GM21360 (cell line): ENCODE measurements around the gene DUOX1.

Experiments
- ATAC-seq: cut with Tn5 transposase; IDR thresholded peaks from one replicate; pipeline ENCODE4 v1.9.1; 2021; ENCODE audit warnings: mild to moderate bottlenecking, moderate library complexity; ENCODE audit not compliant: unreplicated experiment

Gene DUOX1

GRCh38 chr15:45105586-45105985, 24.2 kb upstream of the DUOX1 start:
- ATAC-seq, result no peak

- no peak for ATAC-seq
Observed at GRCh38 chr15:45106002-45106790, 23.6 kb upstream of the DUOX1 start.

GRCh38 chr15:45107941-45108630, 21.7 kb upstream of the DUOX1 start:
- ATAC-seq, result no peak

DNA sequence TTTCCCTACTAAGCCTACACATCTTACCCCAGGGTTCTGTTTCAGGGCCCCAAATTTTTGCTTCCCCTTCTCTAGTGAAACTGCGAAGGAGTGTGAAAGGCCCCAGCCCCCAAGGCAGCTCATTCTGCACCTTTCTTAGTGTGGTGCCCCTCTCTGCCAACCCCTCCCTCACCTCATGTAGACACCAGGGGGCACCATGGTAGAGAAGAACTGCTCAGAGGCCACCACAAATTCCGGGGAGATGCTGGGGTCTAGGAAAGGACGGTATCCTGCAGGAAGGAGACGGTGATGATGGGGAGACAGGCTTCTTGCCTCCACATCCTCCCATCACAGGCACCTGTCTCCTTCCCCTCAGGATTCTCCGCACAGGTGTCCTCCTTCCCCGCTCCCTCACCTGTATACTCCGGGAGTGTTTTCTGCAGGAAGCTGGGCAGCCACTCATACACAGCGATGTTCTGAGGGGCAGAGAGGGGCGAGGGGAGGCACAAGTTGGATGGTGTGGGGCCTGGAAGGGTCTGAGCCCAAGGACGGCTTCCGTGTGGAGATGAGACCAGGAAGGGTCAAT, 19.5 kb upstream of the DUOX1 start:
- no peak for ATAC-seq

GRCh38 chr15:45111390-45112142, 18.2 kb upstream of the DUOX1 start:
- ATAC-seq, result no peak

DNA sequence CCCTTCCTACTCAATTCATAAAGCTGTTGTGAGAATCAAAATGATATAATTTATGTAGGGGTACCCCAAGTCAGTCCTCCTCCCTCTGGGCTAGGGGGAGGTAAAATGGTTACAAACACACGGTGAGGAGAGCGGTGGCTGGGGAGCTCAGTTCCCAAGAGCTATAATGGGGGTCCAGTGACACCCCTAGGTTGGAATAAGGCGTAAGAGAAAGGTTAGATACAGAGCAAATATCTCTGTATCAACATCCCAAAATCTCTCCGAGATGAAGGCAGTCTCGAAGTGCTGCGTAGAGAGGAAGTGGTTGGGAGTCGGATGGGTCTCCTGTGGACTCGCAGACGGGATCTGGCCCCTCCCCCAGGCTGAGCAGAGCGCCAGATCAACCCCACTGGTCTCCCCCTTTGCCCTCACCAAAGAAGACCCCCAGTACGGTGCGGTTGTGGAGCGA, 17.6 kb upstream of the DUOX1 start:
- ATAC-seq, result no peak

DNA sequence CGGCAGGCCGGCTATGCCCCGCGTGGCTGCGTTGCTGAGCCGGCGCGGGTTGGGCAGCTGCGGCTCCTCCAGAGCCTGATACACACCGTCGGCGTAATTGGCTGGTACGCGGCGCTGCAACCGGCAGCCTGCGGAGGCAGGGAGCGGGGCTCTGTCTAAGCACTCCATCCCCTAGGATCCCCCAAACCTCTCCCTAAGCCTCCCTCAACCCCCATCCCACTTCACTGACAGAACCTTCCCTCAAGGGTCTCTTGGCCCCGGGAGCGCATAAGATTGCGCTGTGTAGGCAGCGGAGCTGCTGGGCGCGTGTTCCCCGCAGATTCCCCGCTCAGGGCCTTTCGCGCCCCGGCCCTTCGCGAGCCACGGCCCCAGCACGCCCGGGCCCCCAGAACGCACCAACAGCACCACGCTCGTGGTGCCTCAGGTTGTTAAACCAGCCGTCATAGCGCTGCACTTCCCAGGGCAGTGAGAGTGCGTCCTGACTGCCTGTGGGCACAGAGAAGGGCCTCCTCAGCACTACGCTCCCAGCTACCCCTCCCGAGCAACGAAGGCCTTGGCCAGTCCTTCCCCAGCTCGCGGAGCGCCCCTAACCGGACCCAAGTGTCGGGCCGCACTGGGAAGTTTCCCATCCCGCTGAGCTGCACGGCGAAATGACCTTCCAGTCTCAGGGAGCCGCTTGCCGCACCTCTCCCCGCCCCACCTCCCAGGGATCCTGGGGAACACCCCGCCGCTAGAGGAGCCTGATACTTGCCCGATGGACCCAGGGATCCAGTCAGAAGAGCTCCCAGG, 17.0 kb upstream of the DUOX1 start:
- ATAC-seq, result no peak

DNA sequence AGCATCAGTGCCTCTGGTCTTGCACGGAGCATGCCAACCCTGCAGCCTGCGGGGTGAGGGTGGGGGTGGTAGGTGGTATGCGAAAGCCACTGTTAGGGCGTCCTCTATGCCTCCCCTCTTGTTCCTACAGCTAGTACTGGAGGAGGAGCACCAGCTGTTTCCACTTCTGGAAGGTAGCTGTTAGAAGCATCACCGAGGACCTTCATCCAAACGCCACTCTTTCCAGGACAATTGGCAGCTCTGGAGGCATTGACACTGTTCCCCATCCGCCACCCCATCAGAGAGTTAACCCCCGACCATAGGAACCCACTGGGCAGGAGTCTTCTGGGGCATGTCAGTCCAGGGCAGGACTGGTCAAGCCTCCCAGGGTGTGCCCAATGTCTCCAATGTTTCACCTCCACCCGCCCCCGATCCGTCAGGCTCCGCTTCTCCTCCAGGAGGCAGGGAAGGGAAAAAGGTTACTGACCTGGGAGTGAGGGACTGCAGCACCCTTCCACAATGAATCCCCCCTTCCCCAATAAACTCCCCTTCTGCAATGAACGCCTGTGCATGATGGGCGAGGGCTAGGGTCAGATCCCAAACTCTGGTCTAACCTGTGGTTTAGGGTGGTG, 16.3 kb upstream of the DUOX1 start:
- no peak for ATAC-seq

GRCh38 chr15:45114076-45114750, 15.6 kb upstream of the DUOX1 start, which contains the start of the genes DUOX2 and DUOXA2:
TSS of gene DUOX2 (minus strand) at chr15:45114172. CDS start at chr15:45113411, 761 bp downstream.
TSS of gene DUOXA2 (plus strand) at chr15:45114326. CDS start at chr15:45114606, 280 bp downstream.
- ATAC-seq, result no peak

GRCh38 chr15:45114751-45115085, 15.1 kb upstream of the DUOX1 start:
- no peak for ATAC-seq

GRCh38 chr15:45115312-45115820, 14.4 kb upstream of the DUOX1 start:
- ATAC-seq, result no peak

DNA sequence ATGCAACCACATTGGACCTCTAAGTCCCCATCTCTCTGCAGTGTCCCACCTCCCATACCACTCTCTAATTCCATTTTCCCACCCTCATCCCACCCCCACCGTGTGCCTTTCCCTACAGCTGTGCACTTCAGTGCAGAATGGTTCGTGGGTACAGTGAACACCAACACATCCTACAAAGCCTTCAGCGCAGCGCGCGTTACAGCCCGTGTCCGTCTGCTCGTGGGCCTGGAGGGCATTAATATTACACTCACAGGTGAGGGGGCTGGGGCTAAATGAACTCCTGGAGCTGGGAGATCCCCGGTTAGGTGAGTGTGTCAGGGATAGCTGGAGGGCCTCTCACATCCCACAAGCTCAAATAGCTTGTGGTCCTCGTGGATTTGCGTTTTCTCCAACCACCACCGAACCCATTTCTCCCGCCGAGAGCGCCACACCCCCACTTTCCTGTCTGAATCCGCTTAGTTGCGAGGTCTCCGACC, 13.8 kb upstream of the DUOX1 start:
- ATAC-seq, result no peak

DNA sequence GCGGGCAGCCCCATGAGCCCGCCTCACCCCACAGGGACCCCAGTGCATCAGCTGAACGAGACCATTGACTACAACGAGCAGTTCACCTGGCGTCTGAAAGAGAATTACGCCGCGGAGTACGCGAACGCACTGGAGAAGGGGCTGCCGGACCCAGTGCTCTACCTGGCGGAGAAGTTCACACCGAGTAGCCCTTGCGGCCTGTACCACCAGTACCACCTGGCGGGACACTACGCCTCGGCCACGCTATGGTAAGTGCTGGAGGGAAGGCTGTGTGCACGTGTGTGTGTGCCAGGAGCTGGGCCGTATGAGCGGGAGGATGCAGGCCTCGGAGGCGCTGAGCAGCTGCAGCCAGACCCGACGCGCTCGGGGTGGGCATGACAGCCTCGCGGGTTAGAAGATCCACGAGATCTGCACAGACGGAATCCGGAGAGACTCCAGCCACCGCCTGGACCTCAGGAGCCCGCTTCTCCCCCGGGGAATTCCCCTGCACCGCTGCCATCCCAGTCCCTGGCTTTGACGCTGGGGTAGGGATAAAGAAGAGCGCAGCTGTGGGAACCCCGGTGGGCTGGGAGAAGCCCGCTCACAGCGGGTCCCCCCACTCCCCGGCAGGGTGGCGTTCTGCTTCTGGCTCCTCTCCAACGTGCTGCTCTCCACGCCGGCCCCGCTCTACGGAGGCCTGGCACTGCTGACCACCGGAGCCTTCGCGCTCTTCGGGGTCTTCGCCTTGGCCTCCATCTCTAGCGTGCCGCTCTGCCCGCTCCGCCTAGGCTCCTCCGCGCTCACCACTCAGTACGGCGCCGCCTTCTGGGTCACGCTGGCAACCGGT, 13.1 kb upstream of the DUOX1 start:
- ATAC-seq, result no peak

- ATAC-seq, result no peak
Observed at GRCh38 chr15:45117308-45118130, 12.3 kb upstream of the DUOX1 start.

DNA sequence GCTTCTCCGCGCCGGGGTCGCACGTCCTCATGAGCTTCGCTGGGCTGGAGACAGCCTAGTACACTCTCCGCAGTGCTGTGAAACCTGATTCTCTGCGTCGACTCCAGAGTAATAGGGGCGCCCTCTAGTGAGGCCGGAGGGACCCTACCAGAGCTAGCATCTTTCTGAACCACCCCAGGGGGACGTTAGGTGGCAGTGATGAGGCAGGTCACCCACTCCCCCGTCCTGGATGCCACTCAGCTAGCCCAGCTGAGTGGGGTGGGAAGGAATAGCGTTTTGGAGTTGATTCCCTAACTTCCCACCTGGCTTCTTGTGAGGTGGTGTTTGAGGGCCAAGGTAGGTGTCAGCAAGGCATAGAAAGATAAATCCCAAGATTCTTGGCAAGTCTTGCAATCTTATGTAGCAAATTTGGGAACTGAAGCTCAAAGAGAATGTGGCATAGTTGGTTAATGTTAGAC, 11.6 kb upstream of the DUOX1 start:
- ATAC-seq, result peak; percentile 91

DNA sequence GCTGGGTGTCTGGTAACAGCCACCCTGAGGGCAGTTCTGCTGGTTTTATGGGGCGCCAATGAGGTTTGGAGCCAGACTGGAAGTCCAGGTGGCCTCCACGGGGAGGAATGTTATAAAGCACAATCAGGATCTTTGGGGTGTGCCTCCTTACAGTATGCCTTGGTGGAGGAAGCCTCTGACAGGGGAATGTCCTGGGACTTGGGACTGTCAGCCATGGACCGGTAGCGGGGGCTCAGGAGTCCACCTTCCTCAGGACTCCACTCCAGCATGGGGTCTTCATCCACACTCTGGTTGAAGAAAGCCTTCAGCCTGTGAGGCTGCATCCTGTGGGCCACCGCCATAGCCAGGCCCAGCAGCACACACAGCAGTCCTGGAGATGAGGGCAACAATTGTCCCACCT, 10.8 kb upstream of the DUOX1 start:
- ATAC-seq, result no peak
